MV-4-11 (cell line): ENCODE measurements around the gene TGM1.
"Not testable (repeated sequence)": the region's sequence is repeated elsewhere in the genome, so short reads cannot be mapped to it uniquely, and the experiment has no call there.

Experiments used
- DNase-seq: peaks from one replicate; lab custom pipeline; 2025; lab: John Stamatoyannopoulos, UW

Gene TGM1

GRCh38 chr14:24233538-24233866 is 29.5 kb downstream of the TGM1 start:
- no peak for DNase-seq

- no peak for DNase-seq
Observed at GRCh38 chr14:24232645-24233537, 30.1 kb downstream of the TGM1 start, which contains the start of gene GMPR2. TSS of gene GMPR2 (plus strand) at chr14:24232929. CDS start at chr14:24233254, 325 bp downstream.

GRCh38 chr14:24232121-24232644 is 30.8 kb downstream of the TGM1 start, which contains the start of gene NEDD8:
TSS of gene NEDD8 (minus strand) at chr14:24232367. CDS start at chr14:24232267, 100 bp downstream.
- peak; percentile 98 for DNase-seq

GRCh38 chr14:24231263-24232120 is 31.5 kb downstream of the TGM1 start:
- no peak for DNase-seq

GRCh38 chr14:24228902-24229301 is 34.1 kb downstream of the TGM1 start:
- DNase-seq, result no peak

GRCh38 chr14:24226473-24226872 is 36.5 kb downstream of the TGM1 start:
- no peak for DNase-seq

- no peak for DNase-seq
Observed at GRCh38 chr14:24224618-24225071, 38.3 kb downstream of the TGM1 start.

GRCh38 chr14:24222987-24223386 is 40.0 kb downstream of the TGM1 start:
- not testable (repeated sequence) for DNase-seq

GRCh38 chr14:24219521-24219920 is 43.5 kb downstream of the TGM1 start:
- DNase-seq, result no peak

- no peak for DNase-seq
Observed at GRCh38 chr14:24219080-24219479, 43.9 kb downstream of the TGM1 start.

GRCh38 chr14:24216876-24217275 is 46.1 kb downstream of the TGM1 start:
- DNase-seq, result not testable (repeated sequence)

- no peak for DNase-seq
Observed at GRCh38 chr14:24216345-24216699, 46.7 kb downstream of the TGM1 start.

GRCh38 chr14:24215495-24216344 is 47.3 kb downstream of the TGM1 start, which contains the start of gene MDP1:
TSS of gene MDP1 (minus strand) at chr14:24216066. CDS start at chr14:24215955, 111 bp downstream.
- peak; percentile 95 for DNase-seq

GRCh38 chr14:24213866-24214662 is 48.9 kb downstream of the TGM1 start:
- DNase-seq, result no peak

- DNase-seq, result peak; percentile 98
Observed at GRCh38 chr14:24212924-24213865, 49.8 kb downstream of the TGM1 start, which contains the start of gene CHMP4A. TSS of gene CHMP4A (minus strand) at chr14:24213488. CDS start at chr14:24213439, 49 bp downstream.

GRCh38 chr14:24211311-24211710 is 51.7 kb downstream of the TGM1 start:
- no peak for DNase-seq

- DNase-seq, result no peak
Observed at GRCh38 chr14:24207625-24208024, 55.4 kb downstream of the TGM1 start.

- no peak for DNase-seq
Observed at GRCh38 chr14:24207104-24207551, 55.8 kb downstream of the TGM1 start.
